Esophagus squamous epithelium (tissue), 5 donors: ENCODE measurements around the gene PIGP. TPM values are rescaled to one million over a fixed set of nuclear protein-coding genes. Genes with fewer than 3 reads are reported as not detected.

ENCODE experiments used
- DNase-seq: peaks from one replicate; lab custom pipeline; 2025; lab: John Stamatoyannopoulos, UW
- H3K27ac ChIP-seq, 4 donors: fragments of 200-600 bp; sonication (generic); one replicate each; pipeline ENCODE4 v1.5.1; 2016 to 2019; ENCODE audit warnings: mild to moderate bottlenecking in 1 of 4
- H3K27me3 ChIP-seq, 4 donors: fragments of 200-600 bp; sonication (generic); 1 replicate in 3 of 4; 2 replicates in 1 of 4; pipeline versions ENCODE4 v1.5.1 to v1.6.0; 2017 to 2021; ENCODE audit warnings: antibody characterized with exemption in 1 of 4
- H3K36me3 ChIP-seq, 3 donors: fragments of 200-600 bp; sonication (generic); one replicate each; pipeline ENCODE4 v1.5.1; 2016 to 2019
- H3K4me1 ChIP-seq, 3 donors: fragments of 200-600 bp; sonication (generic); one replicate each; pipeline ENCODE4 v1.5.1; 2017 to 2019
- H3K4me3 ChIP-seq, 4 donors: fragments of 200-600 bp; sonication (generic); 1 replicate in 3 of 4; 2 replicates in 1 of 4; pipeline ENCODE4 v1.5.1; 2016 to 2019; ENCODE audit warnings: mild to moderate bottlenecking in 2 of 4, moderate library complexity in 1 of 4
- H3K9me3 ChIP-seq, 3 donors: fragments of 200-600 bp; sonication (generic); one replicate each; pipeline ENCODE4 v1.5.1; 2016 to 2019
- CTCF ChIP-seq, 6 experiments: fragments of 450-650 bp in 4 of 6; fragments of 200-600 bp in 2 of 6; sonication (generic) in 2 of 6; IDR thresholded peaks; one replicate each; pipeline ENCODE4 v1.5.1; 2016 to 2019; ENCODE audit warnings: antibody characterized with exemption in 6 of 6, mild to moderate bottlenecking in 4 of 6, moderate library complexity in 4 of 6
- POLR2A ChIP-seq, 4 donors: fragments of 450-650 bp; IDR thresholded peaks; one replicate each; pipeline ENCODE4 v1.6.1; 2017; ENCODE audit warnings: antibody characterized with exemption in 4 of 4, mild to moderate bottlenecking in 4 of 4, moderate library complexity in 3 of 4
- WGBS, 2 donors: methylation state at CpG; one replicate each; pipeline ENCODE4 v1.1.5; 2018; 5-methylcytosine and 5-hydroxymethylcytosine counted together
- intact Hi-C: fragments of 100-400 bp; cut with DNase I; formaldehyde crosslinking; loops from one replicate; pipeline ENCODE4 v1.15.0; 2022
- total RNA-seq, 4 donors: library from RNA; depleted of rRNA; stranded (reverse); fragments of >200 nt; gene quantifications; one replicate each; pipeline ENCODE4 v1.1.0, GENCODE V29; 2016
- donor health status: DM: yes; HTN: yes; CAD: no.

PIGP gene
- total RNA-seq, 4 donors from 2014 or later = 9.0 to 15.4 (median 11.4) TPM

GRCh38 chr21:37063433-37063832 is 9.4 kb downstream of the PIGP start:
- no peak for DNase-seq

GRCh38 chr21:37062593-37062935 is 10.3 kb downstream of the PIGP start:
- Histone ChIP-seq H3K27me3 (no peaks in the 10 kb centered on the region), H3K9me3 (no peaks in the 10 kb centered on the region), H3K4me1 (peaks cover 0 to 12% (median 4%) of the 10 kb centered on the region in 3 donors), H3K36me3 (peaks cover 0 to 33% (median 0%) of the 10 kb centered on the region in 3 donors), H3K4me3 (no peak overlapping the region), H3K27ac (no peak overlapping the region)
- intact Hi-C loops = no loop called here
- WGBS, 2 donors = 85 to 91% methylated on average over 6 of the region's 6 CpGs
- DNase-seq = no peak
- no peak for TF ChIP-seq CTCF (IDR thresholded peaks at IDR 0.05)
- TF ChIP-seq POLR2A (IDR thresholded peaks at IDR 0.05) = no peak

More at GRCh38 chr21:37063433-37063832, 9.4 kb downstream of the PIGP start:
- no peak overlapping the region for H3K27ac ChIP-seq
- intact Hi-C loops = no loop called here
- WGBS, 2 donors = 64 to 80% methylated on average over 1 of the region's 1 CpG
- TF ChIP-seq POLR2A (IDR thresholded peaks at IDR 0.05) (no peak), CTCF (IDR thresholded peaks at IDR 0.05) (no peak)
- H3K4me1 ChIP-seq = peaks cover 0 to 12% (median 4%) of the 10 kb centered on the region in 3 donors
- H3K4me3 ChIP-seq = no peak overlapping the region
- H3K27me3 ChIP-seq = no peaks in the 10 kb centered on the region
- H3K9me3 ChIP-seq = no peaks in the 10 kb centered on the region
- peaks cover 0 to 35% (median under 1%) of the 10 kb centered on the region in 3 donors for H3K36me3 ChIP-seq

- intact Hi-C loops = no loop called here
- Histone ChIP-seq H3K27ac (no peak overlapping the region), H3K36me3 (peaks cover 0 to 29% (median 0%) of the 10 kb centered on the region in 3 donors), H3K9me3 (no peaks in the 10 kb centered on the region), H3K27me3 (no peaks in the 10 kb centered on the region), H3K4me3 (no peak overlapping the region), H3K4me1 (peaks cover 0 to 12% (median 4%) of the 10 kb centered on the region in 3 donors)
- TF ChIP-seq CTCF (IDR thresholded peaks at IDR 0.05) (no peak), POLR2A (IDR thresholded peaks at IDR 0.05) (no peak)
- DNase-seq = no peak
- 68 to 72% methylated on average over 7 of the region's 7 CpGs for WGBS, 2 donors
Measured at GRCh38 chr21:37061926-37062592, 10.8 kb downstream of the PIGP start.

- DNase-seq = no peak
- WGBS, 2 donors = 57 to 60% methylated on average over 1 of the region's 1 CpG
- H3K27me3 ChIP-seq = no peaks in the 10 kb centered on the region
- TF ChIP-seq CTCF (IDR thresholded peaks at IDR 0.05) (no peak), POLR2A (IDR thresholded peaks at IDR 0.05) (no peak)
- no peak overlapping the region for H3K4me3 ChIP-seq
- peak overlapping the region in 2 of 4 donors; percentile 19 to 52 for H3K27ac ChIP-seq
- intact Hi-C loops = no loop called here
- H3K36me3 ChIP-seq = peaks cover 0 to 11% (median 0%) of the 10 kb centered on the region in 3 donors
- no peaks in the 10 kb centered on the region for H3K9me3 ChIP-seq
- H3K4me1 ChIP-seq = peaks cover 0 to 12% (median 4%) of the 10 kb centered on the region in 3 donors
Measured at GRCh38 chr21:37060296-37060695, 12.6 kb downstream of the PIGP start.

- peaks cover 0 to 12% (median 4%) of the 10 kb centered on the region in 3 donors for H3K4me1 ChIP-seq
- H3K27me3 ChIP-seq = no peaks in the 10 kb centered on the region
- H3K4me3 ChIP-seq = no peak overlapping the region
- TF ChIP-seq POLR2A (IDR thresholded peaks at IDR 0.05) (no peak), CTCF (IDR thresholded peaks at IDR 0.05) (no peak)
- H3K27ac ChIP-seq = no peak overlapping the region
- WGBS, 2 donors = 60 to 63% methylated on average over 4 to 5 of the region's 5 CpGs
- no peaks in the 10 kb centered on the region for H3K9me3 ChIP-seq
- DNase-seq = no peak
- H3K36me3 ChIP-seq = peaks cover 0 to under 1% (median 0%) of the 10 kb centered on the region in 3 donors
- intact Hi-C loops = no loop called here
Measured at GRCh38 chr21:37059181-37059580, 13.7 kb downstream of the PIGP start.
